K562 (cell line): ENCODE measurements around the gene ZNF362. TPM values are rescaled to one million over a fixed set of nuclear protein-coding genes. Genes with fewer than 3 reads are reported as not detected.

Experiments used
- ARHGAP35 ChIP-seq: fragments of 450-650 bp; IDR thresholded peaks from 2 replicates; pipeline ENCODE4 v1.6.1; 2018; ENCODE audit not compliant: partially characterized antibody
- ARID4B ChIP-seq: sonication (generic); formaldehyde crosslinking; IDR thresholded peaks from 2 replicates; pipeline ENCODE4 v1.8.0; 2022; ENCODE audit warnings: mild to moderate bottlenecking, missing genetic modification reagents
- ARNT ChIP-seq, 2 experiments: fragments of 450-650 bp; IDR thresholded peaks; 2 replicates each; pipeline ENCODE4 v1.6.1; 2016; ENCODE audit warnings: mild to moderate bottlenecking in 1 of 2
- BDP1 ChIP-seq: IDR thresholded peaks from 3 replicates; pipeline ENCODE4 v1.6.1; 2011; ENCODE audit not compliant: insufficient read length, insufficient read depth
- BRD9 ChIP-seq: fragments of 450-650 bp; IDR thresholded peaks from 2 replicates; pipeline ENCODE4 v1.6.1; 2018; ENCODE audit warnings: low read depth; ENCODE audit not compliant: partially characterized antibody
- CHD1 ChIP-seq: fragments of 200-600 bp; sonication (generic); IDR thresholded peaks from one replicate; pipeline ENCODE4 v1.6.1; 2012; ENCODE audit warnings: mild to moderate bottlenecking, moderate library complexity, low read length, inconsistent platforms
- COPS2 ChIP-seq: fragments of 450-650 bp; conservative IDR thresholded peaks from 2 replicates; pipeline ENCODE4 v1.6.1; 2016; ENCODE audit warnings: mild to moderate bottlenecking, moderate library complexity
- CREBBP ChIP-seq: IDR thresholded peaks from one replicate; pipeline ENCODE4 v1.6.1; 2012; ENCODE audit warnings: low read depth, mild to moderate bottlenecking, control low read depth, inconsistent platforms, low read length
- E2F8 ChIP-seq: fragments of 450-650 bp; IDR thresholded peaks from 2 replicates; pipeline ENCODE4 v1.7.1; 2018; ENCODE audit warnings: mild to moderate bottlenecking, low read depth; ENCODE audit not compliant: partially characterized antibody
- ETV5 ChIP-seq: sonication (generic); formaldehyde crosslinking; IDR thresholded peaks from 2 replicates; pipeline ENCODE4 v1.4.0; 2020; ENCODE audit warnings: low read depth, mild to moderate bottlenecking, missing genetic modification reagents
- JUND ChIP-seq, 2 experiments: IDR thresholded peaks; 2 replicates in 1 of 2; 3 replicates in 1 of 2; pipeline ENCODE4 v1.6.1; 2011; ENCODE audit warnings: borderline replicate concordance in 2 of 2, low read depth in 2 of 2, low read length in 2 of 2, improper control_type of control experiment in 1 of 2, missing biosample characterization in 1 of 2, missing genetic modification characterization in 1 of 2, missing genetic modification reagents in 1 of 2
- KDM2B ChIP-seq: fragments of 250-450 bp; sonication (Bioruptor Pico); IDR thresholded peaks from 2 replicates; pipeline ENCODE4 v1.8.0; 2021; ENCODE audit warnings: mild to moderate bottlenecking, moderate library complexity
- NELFE ChIP-seq: IDR thresholded peaks from 2 replicates; pipeline ENCODE4 v1.6.1; 2011; ENCODE audit warnings: mild to moderate bottlenecking; ENCODE audit not compliant: insufficient read depth, insufficient read length
- NFIX ChIP-seq: fragments of 250-450 bp; sonication (Bioruptor Pico); IDR thresholded peaks from 2 replicates; pipeline ENCODE4 v1.4.0; 2020; ENCODE audit warnings: low read depth, mild to moderate bottlenecking, moderate library complexity
- PHB2 ChIP-seq: fragments of 450-650 bp; IDR thresholded peaks from 2 replicates; pipeline ENCODE4 v1.6.1; 2017; ENCODE audit warnings: low read depth
- SETDB1 ChIP-seq: IDR thresholded peaks from one replicate; pipeline ENCODE4 v1.6.1; 2012; ENCODE audit warnings: low read length, control low read depth, inconsistent platforms
- SMAD2 ChIP-seq: fragments of 150-350 bp; IDR thresholded peaks from 2 replicates; pipeline ENCODE4 v1.6.1; 2014; ENCODE audit warnings: low read depth, mild to moderate bottlenecking, low read length
- SRSF7 ChIP-seq: fragments of 200-400 bp; formaldehyde crosslinking; optimal IDR thresholded peaks from 2 replicates; pipeline ENCODE3; 2017; ENCODE audit warnings: mild to moderate bottlenecking, low read depth, low read length
- TRIM25 ChIP-seq: fragments of 450-650 bp; IDR thresholded peaks from 2 replicates; pipeline ENCODE4 v1.7.0; 2016; ENCODE audit warnings: borderline replicate concordance
- ZNF24 ChIP-seq: fragments of 450-650 bp; IDR thresholded peaks from 2 replicates; pipeline ENCODE4 v1.6.1; 2016
- ZNF507 ChIP-seq: conservative IDR thresholded peaks from 2 replicates; pipeline ENCODE4 v1.6.1; 2017; ENCODE audit warnings: missing genetic modification characterization, missing compliant biosample characterization
- polyA plus RNA-seq, 8 experiments: library from polyadenylated mRNA; depleted of rRNA in 4 of 8; stranded (reverse) in 5 of 8; unstranded in 3 of 8; fragments of >200 nt; fragmentation: Nextera tagmentation in 2 of 8; fragmentation: Illumina TruSeq in 1 of 8; extraction: Ambion mirVana in 2 of 8; extraction: Trizol in 1 of 8; gene quantifications; 2 replicates each; pipeline versions ENCODE4 v1.2.1 to v1.2.3, GENCODE V29; 2011 to 2014; ENCODE audit warnings: inconsistent platforms in 1 of 8, missing spikeins in 1 of 8
- total RNA-seq, 7 experiments: library from RNA; depleted of rRNA in 6 of 7; stranded (reverse); fragments of >200 nt in 6 of 7; fragmentation: Illumina TruSeq in 2 of 7; extraction: Trizol in 2 of 7; gene quantifications; 2 replicates each; pipeline versions ENCODE4 v1.2.1 to v1.2.3, GENCODE V29; 2011 to 2021; ENCODE audit warnings: low replicate concordance in 1 of 7

Gene ZNF362
- total and polyA plus RNA-seq, 9 of the 15 experiments (the other 6 are each of a cell fraction or from before 2014, with no cell fraction given) = 0.01 to 1.1 (median 0.35) TPM; not detected in 1

GRCh38 chr1:33298623-33299277, 42.5 kb downstream of the ZNF362 start (continued):
- TF ChIP-seq E2F8 (no peak), CREBBP (no peak), TRIM25 (no peak), BDP1 (no peak), ARID4B (CRISPR knock-in tag) (no peak), KDM2B (no peak), JUND (IDR thresholded peaks at IDR 0.05; ENCODE audit: borderline replicate concordance, low read depth, low read length) (0 out of 2 replicates have a peak, but pooled peaks have one; percentile 18), JUND (tag; IDR thresholded peaks at IDR 0.05; ENCODE audit: borderline replicate concordance, low read depth, low read length) (no peak), ARNT (IDR thresholded peaks at IDR 0.05) (no peak), NELFE (no peak), ARHGAP35 (peak; percentile 69), CHD1 (no peak), SMAD2 (no peak), SETDB1 (no peak), NFIX (no peak), ETV5 (CRISPR knock-in tag) (0 out of 2 replicates have a peak, but pooled peaks have one; percentile 12), BRD9 (no peak), SRSF7 (no peak), ZNF24 (no peak), PHB2 (no peak), COPS2 (no peak), ZNF507 (tag) (no peak)
